ENCODE measurements around the gene DIPK1B. TPM values are rescaled to one million over a fixed set of nuclear protein-coding genes. Genes with fewer than 3 reads are reported as not detected.

Gene DIPK1B
- total RNA-seq, 4 donors from 2014 or later: 7.1 to 13.5 (median 9.5) TPM

DNA sequence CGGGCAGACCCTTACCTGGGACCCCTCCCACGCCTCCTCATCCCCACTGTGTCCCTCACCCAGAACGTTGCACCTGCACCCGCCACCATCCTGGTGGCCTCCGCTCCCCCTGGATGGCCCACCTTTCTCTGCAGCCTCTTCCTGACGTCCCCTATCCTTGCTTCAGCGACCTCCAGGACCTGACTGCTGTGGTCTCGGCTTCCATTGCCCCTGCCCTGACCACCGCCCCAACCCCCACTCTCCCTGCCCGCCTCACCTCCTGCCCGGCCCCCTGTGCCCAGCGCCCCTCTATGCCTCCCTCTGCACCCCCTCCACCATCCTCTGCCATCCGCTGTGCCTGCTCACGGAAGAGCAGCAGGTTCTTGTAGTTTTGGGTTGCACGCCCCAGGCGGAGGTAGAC is 28.1 kb downstream of the DIPK1B start:
- intact Hi-C loops (cut with DNase I; ENCODE audit: low total_unique reads): no loop called here
- WGBS, 2 donors: 75 to 82% methylated on average over 16 of the region's 16 CpGs

DNA sequence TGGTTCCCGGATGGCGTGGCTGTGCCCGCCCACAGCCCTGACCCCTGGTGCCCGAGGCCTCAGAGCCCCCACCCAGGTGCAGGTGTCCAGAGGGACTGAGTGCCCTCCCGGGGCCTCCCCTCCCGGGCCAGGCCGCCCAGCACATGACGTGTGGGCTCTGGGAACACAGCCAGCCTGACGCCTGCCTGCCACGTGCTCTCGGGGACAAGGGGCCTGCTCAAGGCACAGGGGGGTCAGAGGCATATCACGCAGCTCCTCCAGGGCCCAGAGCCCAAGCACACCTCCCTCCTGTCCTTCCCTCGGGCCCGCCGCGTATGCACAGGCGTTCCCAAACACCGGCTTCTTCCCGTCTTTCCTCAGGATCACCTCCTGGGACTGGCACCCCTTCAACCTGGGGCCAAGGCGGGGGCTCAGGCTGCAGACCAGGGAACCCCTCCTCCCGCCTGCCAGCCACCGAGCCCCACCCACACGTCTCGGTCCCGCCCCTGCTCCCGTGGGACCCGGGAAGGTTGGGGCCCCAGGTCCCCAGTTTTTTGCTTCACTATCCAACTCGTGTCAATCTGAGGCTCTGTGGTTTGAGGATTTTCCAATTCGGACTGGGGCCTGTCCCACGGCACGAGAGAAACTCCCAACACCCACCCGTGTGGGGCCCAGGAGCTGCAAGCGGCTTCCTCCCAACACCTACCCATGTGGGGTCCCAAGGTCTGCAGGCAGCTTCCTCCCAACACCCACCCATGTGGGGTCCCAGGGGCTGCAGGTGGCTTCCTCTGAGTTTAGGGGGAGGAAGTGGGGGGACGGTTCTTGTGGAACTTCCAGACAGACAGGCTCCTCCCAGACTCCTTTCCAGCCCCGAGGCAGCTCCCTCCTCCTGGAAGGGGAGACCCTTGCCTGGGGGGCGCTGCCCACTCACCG is 28.9 kb downstream of the DIPK1B start:
- DNase-seq (ENCODE audit: low spot score in 2 of 2): no peak
- TF ChIP-seq POLR2A (IDR thresholded peaks at IDR 0.05): no peak
- TF ChIP-seq, protein P1, sequence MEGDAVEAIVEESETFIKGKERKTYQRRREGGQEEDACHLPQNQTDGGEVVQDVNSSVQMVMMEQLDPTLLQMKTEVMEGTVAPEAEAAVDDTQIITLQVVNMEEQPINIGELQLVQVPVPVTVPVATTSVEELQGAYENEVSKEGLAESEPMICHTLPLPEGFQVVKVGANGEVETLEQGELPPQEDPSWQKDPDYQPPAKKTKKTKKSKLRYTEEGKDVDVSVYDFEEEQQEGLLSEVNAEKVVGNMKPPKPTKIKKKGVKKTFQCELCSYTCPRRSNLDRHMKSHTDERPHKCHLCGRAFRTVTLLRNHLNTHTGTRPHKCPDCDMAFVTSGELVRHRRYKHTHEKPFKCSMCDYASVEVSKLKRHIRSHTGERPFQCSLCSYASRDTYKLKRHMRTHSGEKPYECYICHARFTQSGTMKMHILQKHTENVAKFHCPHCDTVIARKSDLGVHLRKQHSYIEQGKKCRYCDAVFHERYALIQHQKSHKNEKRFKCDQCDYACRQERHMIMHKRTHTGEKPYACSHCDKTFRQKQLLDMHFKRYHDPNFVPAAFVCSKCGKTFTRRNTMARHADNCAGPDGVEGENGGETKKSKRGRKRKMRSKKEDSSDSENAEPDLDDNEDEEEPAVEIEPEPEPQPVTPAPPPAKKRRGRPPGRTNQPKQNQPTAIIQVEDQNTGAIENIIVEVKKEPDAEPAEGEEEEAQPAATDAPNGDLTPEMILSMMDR (IDR thresholded peaks at IDR 0.05): no peak
- 9 to 13% methylated on average over 29 of the region's 37 CpGs for WGBS, 2 donors
- intact Hi-C loops (cut with DNase I; ENCODE audit: low total_unique reads): no loop called here
- H3K4me3 ChIP-seq (ENCODE audit: low read depth, poor library complexity, severe bottlenecking): no peak overlapping the region

More for the DNA sequence above, 28.1 kb downstream of the DIPK1B start:
- no peak for TF ChIP-seq POLR2A (IDR thresholded peaks at IDR 0.05)
- TF ChIP-seq, protein P1 (IDR thresholded peaks at IDR 0.05): no peak
- no peak for DNase-seq (ENCODE audit: low spot score in 2 of 2)
- H3K4me3 ChIP-seq (ENCODE audit: low read depth, poor library complexity, severe bottlenecking): no peak overlapping the region

DNA sequence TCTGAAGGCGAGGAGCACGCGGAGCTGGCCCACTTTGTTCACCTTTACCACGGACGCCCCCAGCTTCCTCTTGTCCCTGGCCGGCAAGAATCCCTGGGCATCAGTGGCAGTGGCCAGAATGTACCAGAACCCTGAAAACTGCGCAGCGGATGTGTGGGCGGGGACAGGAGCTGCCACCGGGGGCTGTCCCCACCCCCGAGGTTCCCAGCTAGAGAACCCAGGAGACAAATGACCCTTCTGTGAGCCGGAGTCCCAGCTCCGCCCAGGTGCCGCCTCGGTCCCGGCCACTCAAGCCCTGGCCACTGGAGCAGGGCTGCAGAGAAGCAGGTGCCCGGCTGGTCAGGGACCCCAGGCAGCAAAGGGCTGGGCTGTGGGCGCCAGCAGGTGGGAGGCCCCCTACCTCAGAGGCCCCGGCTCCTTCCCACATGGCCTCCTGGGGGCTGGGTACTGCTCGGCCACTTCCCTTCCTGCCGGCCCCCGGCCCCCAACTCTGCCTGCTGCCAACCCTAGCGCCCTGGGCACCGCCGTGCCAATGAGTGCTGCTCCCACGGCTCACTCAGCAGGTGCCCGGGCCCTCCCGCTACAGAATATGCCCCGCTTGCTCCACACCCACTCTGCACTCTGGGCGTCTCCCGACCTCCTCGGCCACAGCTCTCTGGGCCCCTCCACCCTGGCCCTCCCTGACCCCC is 29.7 kb downstream of the DIPK1B start:
- WGBS, 2 donors: 18 to 21% methylated on average over 22 to 27 of the region's 32 CpGs
- H3K4me3 ChIP-seq (ENCODE audit: low read depth, poor library complexity, severe bottlenecking): no peak overlapping the region
- intact Hi-C loops (cut with DNase I; ENCODE audit: low total_unique reads): no loop called here
- TF ChIP-seq POLR2A (IDR thresholded peaks at IDR 0.05): no peak
- TF ChIP-seq, protein P1 (IDR thresholded peaks at IDR 0.05): no peak
- DNase-seq (ENCODE audit: low spot score in 2 of 2): no peak

DNA sequence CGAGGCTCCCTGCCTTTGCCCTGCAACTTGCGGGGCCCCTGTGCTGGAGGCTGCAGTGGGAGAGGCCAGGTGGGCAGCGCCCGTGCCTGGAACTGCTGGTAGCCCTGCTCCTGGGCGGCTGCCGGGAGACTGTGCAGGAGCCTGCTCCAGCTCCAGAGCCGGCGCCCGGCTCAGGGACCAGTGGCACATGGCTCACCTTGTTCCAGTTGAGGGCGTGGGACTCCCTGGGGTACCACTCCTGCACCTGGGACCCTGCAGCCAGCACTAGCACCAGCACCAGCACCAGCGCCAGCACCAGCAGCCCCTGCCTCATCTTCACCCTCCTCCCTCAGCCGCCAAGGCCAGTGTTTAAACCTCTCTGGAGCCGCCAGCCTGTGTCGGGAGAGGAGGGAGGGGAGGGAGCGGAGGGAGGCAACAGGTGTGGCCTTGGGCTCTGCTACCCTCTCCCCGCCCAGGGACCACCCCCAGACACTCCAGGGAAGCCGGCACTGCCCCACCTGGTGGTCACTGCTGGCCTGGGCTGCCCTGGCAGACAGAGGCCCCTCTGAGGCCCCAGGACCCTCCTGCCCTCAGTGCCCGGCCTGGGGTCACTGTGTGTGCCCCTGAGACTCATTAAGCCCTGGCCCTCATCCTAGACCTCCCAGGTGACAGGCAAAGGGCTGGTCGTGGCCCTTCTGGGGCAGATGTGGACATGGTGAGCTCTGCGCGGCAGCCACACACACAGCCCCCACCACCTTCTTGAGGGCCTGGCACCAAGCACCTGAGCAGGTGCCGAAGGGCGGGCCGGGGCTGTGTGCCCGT is 30.4 kb downstream of the DIPK1B start, which contains the start of gene LCN10:
LCN10 (minus strand) TSS at position 350 of the 801 bp plus-strand sequence; CDS start at position 313, 37 bp downstream.
- 30 to 35% methylated on average over 12 to 17 of the region's 25 CpGs for WGBS, 2 donors

More for the DNA sequence above, 30.4 kb downstream of the DIPK1B start, which contains the start of gene LCN10:
- H3K4me3 ChIP-seq (ENCODE audit: low read depth, poor library complexity, severe bottlenecking): no peak within 1 kb of the TSS
- DNase-seq (ENCODE audit: low spot score in 2 of 2): no peak
- intact Hi-C loops (cut with DNase I; ENCODE audit: low total_unique reads): no loop called here
- TF ChIP-seq, protein P1 (IDR thresholded peaks at IDR 0.05): no peak
- TF ChIP-seq POLR2A (IDR thresholded peaks at IDR 0.05): no peak
